Endometrium (tissue), 2 donors: Measurements from ENCODE around the gene INF2.

Experiments used
- FAIRE-seq: peaks from 2 replicates; lab custom pipeline; 2012; peaks lifted over from hg19 to GRCh38; lab: Jason Lieb, UNC
- donor health status: control.
- donor health status: control.

Gene INF2

GRCh38 chr14:104689881-104690711, 678 bp downstream of the INF2 start:
- no peak for FAIRE-seq

GRCh38 chr14:104690861-104691455, 1.5 kb downstream of the INF2 start:
- FAIRE-seq = no peak

- no peak for FAIRE-seq
Measured at GRCh38 chr14:104691546-104692260, 2.3 kb downstream of the INF2 start.

GRCh38 chr14:104692261-104692938, 3.0 kb downstream of the INF2 start:
- no peak for FAIRE-seq

- no peak for FAIRE-seq
Measured at GRCh38 chr14:104692939-104693315, 3.5 kb downstream of the INF2 start.

GRCh38 chr14:104693482-104694431, 4.3 kb downstream of the INF2 start:
- FAIRE-seq = no peak

GRCh38 chr14:104694475-104694950, 5.1 kb downstream of the INF2 start:
- no peak for FAIRE-seq

GRCh38 chr14:104694991-104695659, 5.7 kb downstream of the INF2 start:
- FAIRE-seq = no peak

GRCh38 chr14:104695660-104696000, 6.2 kb downstream of the INF2 start:
- no peak for FAIRE-seq

- no peak for FAIRE-seq
Measured at GRCh38 chr14:104696671-104697316, 7.4 kb downstream of the INF2 start.

- FAIRE-seq = no peak
Measured at GRCh38 chr14:104697317-104697703, 7.9 kb downstream of the INF2 start.

- no peak for FAIRE-seq
Measured at GRCh38 chr14:104697892-104698583, 8.6 kb downstream of the INF2 start.

GRCh38 chr14:104698688-104699425, 9.4 kb downstream of the INF2 start:
- FAIRE-seq = no peak

GRCh38 chr14:104699426-104699748, 10.0 kb downstream of the INF2 start:
- no peak for FAIRE-seq

- FAIRE-seq = no peak
Measured at GRCh38 chr14:104700225-104700651, 10.8 kb downstream of the INF2 start.

GRCh38 chr14:104700747-104701217, 11.4 kb downstream of the INF2 start:
- no peak for FAIRE-seq

GRCh38 chr14:104701383-104702076, 12.1 kb downstream of the INF2 start:
- FAIRE-seq = no peak

GRCh38 chr14:104702106-104702505, 12.7 kb downstream of the INF2 start:
- FAIRE-seq = no peak
